ENCODE data around the gene ITPRIP. TPM values are rescaled to one million over a fixed set of nuclear protein-coding genes. Genes with fewer than 3 reads are reported as not detected.

ITPRIP gene, protein sequence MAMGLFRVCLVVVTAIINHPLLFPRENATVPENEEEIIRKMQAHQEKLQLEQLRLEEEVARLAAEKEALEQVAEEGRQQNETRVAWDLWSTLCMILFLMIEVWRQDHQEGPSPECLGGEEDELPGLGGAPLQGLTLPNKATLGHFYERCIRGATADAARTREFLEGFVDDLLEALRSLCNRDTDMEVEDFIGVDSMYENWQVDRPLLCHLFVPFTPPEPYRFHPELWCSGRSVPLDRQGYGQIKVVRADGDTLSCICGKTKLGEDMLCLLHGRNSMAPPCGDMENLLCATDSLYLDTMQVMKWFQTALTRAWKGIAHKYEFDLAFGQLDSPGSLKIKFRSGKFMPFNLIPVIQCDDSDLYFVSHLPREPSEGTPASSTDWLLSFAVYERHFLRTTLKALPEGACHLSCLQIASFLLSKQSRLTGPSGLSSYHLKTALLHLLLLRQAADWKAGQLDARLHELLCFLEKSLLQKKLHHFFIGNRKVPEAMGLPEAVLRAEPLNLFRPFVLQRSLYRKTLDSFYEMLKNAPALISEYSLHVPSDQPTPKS
- 13.8 and 16.8 TPM in 2 replicates for total RNA-seq

DNA sequence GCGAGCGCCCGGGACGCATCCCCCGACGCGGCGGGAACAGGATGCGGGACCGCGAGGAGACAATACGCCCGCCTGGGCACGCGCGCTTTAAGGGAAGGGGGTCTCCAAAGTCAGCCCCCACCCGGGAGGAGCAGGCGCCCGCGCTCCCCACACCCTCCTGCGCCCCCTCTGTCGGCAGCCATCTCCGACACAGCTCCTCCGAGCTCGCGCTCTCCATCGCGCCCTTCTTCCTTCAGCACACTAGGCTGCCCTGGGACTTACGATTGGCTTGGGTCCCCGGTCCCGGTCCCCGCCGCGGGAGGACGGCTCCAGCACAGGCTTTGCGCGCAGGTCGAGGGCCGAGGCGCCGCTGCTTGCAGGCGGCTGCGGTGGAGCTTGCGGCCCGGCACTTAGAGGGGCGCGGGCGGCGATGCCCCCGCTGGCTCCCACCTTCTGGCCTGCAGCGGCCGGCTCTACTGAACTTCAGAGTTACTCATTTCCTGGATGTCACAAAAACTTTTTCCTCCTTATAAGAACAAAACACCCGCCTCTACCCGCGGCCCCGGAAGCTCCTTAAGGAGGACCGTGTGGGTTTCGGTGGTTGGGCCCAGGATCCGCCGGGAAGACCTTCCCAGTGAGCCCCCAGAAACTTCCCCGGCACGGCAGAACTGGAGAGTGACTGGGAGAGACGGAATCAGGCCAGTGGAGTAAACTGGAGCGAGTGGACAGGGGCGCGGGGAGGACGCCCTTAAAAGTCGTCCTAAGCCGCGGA lies at the start of gene ITPRIP:
TSS of gene ITPRIP (minus strand) at position 481 of the 751 bp plus-strand sequence. CDS start 22,414 bp downstream, outside the sequence.
- TF ChIP-seq, protein P1, sequence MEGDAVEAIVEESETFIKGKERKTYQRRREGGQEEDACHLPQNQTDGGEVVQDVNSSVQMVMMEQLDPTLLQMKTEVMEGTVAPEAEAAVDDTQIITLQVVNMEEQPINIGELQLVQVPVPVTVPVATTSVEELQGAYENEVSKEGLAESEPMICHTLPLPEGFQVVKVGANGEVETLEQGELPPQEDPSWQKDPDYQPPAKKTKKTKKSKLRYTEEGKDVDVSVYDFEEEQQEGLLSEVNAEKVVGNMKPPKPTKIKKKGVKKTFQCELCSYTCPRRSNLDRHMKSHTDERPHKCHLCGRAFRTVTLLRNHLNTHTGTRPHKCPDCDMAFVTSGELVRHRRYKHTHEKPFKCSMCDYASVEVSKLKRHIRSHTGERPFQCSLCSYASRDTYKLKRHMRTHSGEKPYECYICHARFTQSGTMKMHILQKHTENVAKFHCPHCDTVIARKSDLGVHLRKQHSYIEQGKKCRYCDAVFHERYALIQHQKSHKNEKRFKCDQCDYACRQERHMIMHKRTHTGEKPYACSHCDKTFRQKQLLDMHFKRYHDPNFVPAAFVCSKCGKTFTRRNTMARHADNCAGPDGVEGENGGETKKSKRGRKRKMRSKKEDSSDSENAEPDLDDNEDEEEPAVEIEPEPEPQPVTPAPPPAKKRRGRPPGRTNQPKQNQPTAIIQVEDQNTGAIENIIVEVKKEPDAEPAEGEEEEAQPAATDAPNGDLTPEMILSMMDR (conservative IDR thresholded peaks at IDR 0.05; ENCODE audit: low read depth, low read length), result peak; percentile 22
- no peak for DNase-seq (ENCODE audit: low read depth)
- H3K4me3 ChIP-seq (ENCODE audit: low read depth, low read length), result peak within 1 kb of the TSS; percentile 90

DNA sequence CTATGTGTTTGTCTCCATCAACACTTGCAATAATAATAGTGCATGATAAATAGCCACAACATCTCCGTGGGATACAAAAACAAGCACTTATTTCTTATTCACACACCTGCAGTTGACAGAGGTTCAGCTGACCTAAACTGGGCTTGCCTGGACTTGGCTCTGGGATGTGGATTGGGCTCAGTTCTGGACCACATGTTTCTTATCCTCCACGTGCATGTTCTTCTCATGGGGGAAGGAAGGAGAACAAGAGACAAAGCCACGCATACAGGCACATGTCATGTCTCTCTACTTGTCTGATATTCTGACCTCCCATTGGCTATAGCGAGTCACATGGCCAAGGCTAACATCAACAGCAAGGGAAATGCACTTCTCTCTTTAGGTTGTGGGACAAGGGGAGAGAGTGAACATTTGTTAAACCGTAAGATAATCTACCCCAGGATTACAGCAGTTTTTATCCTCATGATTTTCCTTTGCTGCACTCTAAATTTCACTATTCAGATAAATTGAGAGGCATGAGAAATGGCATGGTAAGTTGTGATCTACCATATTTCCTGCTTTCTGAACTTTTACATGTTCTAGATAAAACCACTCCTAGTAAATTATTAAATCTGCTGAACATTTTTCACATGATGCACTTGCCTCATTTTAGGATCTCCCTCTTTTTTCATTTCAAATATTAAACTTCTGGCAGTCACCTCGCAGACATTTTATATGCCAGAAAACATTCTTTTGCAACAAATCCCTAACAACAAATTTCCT lies 49.0 kb upstream of the ITPRIP start:
- no peak overlapping the region for H3K4me3 ChIP-seq (ENCODE audit: low read depth, low read length)
- peak; percentile 9 for DNase-seq (ENCODE audit: low read depth)
- TF ChIP-seq, protein P1 (conservative IDR thresholded peaks at IDR 0.05; ENCODE audit: low read depth, low read length), result no peak

DNA sequence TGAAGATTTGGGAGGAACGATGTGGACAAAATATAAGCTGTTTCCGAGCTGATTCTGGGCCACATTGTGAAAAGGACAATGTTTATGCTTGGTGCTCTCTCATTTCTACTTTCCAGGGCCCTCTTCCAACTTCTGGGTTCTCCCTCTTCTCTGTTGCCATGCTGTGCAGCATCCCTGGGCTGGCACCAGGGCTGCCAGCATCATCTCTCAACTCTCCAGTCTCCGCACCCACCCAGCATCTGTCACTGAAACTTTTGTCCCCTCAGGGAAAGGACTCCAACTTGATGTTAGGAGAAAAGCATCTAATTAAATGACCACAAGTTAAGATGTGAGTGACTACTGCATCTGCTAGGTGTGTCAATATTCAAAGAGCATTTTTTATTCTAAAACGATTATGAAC lies 42.1 kb upstream of the ITPRIP start:
- H3K4me3 ChIP-seq (ENCODE audit: low read depth, low read length), result no peak overlapping the region
- DNase-seq (ENCODE audit: low read depth), result no peak
- TF ChIP-seq, protein P1 (conservative IDR thresholded peaks at IDR 0.05; ENCODE audit: low read depth, low read length), result no peak

DNA sequence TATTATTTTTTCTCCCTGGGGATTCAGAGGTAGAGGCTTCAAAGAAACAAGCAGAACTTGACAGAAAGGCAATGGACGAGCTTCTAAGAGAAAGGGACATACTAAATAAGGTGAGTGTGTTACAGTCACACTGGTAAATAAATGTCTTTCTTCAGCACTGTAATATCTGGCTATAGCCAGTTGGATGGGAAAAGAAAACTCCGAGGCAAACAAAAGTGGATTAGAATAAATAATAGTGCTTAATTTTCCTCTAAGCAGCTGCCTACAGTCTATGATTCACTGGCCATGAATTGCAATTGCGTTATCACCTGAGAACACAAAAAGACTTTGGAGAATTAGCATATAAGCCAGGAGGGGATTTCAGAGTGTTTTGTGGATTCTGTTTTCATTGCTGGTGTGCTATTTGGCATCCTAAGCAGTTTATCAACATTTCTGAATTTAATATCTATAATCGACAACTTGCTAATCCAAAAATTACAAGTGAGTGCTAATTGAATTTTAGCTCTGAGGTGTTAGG lies 38.6 kb upstream of the ITPRIP start:
- no peak for DNase-seq (ENCODE audit: low read depth)
- no peak overlapping the region for H3K4me3 ChIP-seq (ENCODE audit: low read depth, low read length)
- TF ChIP-seq, protein P1 (conservative IDR thresholded peaks at IDR 0.05; ENCODE audit: low read depth, low read length), result no peak

DNA sequence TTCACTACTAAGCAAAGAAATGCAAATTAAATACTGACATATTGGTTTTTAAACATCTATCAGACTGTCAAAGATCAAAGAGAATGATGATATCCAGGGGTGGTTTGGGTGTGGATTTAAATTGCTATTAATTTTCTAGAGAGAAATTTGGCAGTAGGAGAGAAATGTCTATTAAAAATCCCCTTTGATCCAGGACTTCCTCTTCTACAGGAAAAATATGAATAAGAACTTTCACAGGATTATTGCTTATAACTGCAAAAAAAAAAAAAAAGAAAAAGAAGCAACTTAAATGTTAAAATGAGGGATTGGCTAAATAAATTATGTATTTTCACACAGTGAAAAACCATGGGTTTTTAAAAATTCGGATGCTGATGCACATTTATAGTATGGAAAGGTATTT lies 36.3 kb upstream of the ITPRIP start:
- TF ChIP-seq, protein P1 (conservative IDR thresholded peaks at IDR 0.05; ENCODE audit: low read depth, low read length), result no peak
- no peak overlapping the region for H3K4me3 ChIP-seq (ENCODE audit: low read depth, low read length)

DNA sequence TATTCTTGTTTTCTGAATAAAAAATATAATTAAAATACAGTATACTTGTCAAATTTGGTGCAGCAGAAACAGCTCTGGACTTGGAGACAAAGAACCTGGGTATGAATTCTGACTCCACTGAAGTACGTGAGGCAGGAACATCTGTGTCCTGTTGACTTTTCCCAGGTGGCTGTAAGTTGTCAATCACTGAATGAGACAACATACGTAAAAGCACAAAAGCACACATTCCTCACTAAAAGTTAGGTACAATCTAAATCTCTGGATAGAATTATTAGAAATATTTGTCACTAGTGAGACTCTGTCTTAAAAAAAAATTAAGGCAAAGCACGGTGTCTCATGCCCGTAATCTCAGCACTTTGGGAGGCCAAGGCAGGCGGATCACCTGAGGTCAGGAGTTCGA lies 33.5 kb upstream of the ITPRIP start:
- no peak for DNase-seq (ENCODE audit: low read depth)
- TF ChIP-seq, protein P1 (conservative IDR thresholded peaks at IDR 0.05; ENCODE audit: low read depth, low read length), result no peak
- H3K4me3 ChIP-seq (ENCODE audit: low read depth, low read length), result no peak overlapping the region

More for the DNA sequence above, 36.3 kb upstream of the ITPRIP start:
- no peak for DNase-seq (ENCODE audit: low read depth)

Data from epithelial cell of proximal tubule (primary cell).